ENCODE measurements around the gene CLEC12A.
"Not testable (repeated sequence)": the region's sequence is repeated elsewhere in the genome, so short reads cannot be mapped to it uniquely, and the experiment has no call there.

The CLEC12A gene

GRCh38 chr12:9957834-9958233, 13.4 kb upstream of the CLEC12A start:
- in situ Hi-C loops (cut with HindIII; ENCODE audit: low sequenced_read_pairs) = no loop called here
- DNase-seq (ENCODE audit: low read depth) = no peak
- TF ChIP-seq CTCF (IDR thresholded peaks at IDR 0.05; ENCODE audit: low read depth, low read length, missing control alignments) = no peak
- no peak overlapping the region for H3K4me3 ChIP-seq (ENCODE audit: low read depth, low read length)

GRCh38 chr12:9960590-9960989, 10.6 kb upstream of the CLEC12A start:
- TF ChIP-seq CTCF (IDR thresholded peaks at IDR 0.05; ENCODE audit: low read depth, low read length, missing control alignments) = no peak
- no peak overlapping the region for H3K4me3 ChIP-seq (ENCODE audit: low read depth, low read length)
- in situ Hi-C loops (cut with HindIII; ENCODE audit: low sequenced_read_pairs) = no loop called here
- no peak for DNase-seq (ENCODE audit: low read depth)

DNA sequence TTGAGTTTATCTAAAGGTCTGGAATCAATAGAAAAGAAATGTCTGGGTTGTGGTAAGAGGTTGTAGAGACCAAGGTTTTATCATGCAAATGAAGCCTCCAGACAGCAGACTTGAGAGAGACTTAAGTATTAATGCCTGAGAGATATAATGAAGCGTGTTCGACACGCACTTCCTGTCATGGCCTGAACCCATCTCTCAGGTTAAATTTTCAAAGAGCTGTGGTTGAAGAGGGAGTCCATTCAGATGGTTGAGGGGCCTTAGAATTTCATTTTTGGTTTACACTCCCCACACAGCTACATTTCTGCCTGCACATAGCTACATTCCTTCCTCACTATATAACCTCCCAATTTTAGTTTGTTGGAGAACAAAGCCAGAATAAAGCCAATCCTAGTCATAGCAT, 10.1 kb upstream of the CLEC12A start:
- no peak for DNase-seq (ENCODE audit: low read depth)
- no peak for TF ChIP-seq CTCF (IDR thresholded peaks at IDR 0.05; ENCODE audit: low read depth, low read length, missing control alignments)
- H3K4me3 ChIP-seq (ENCODE audit: low read depth, low read length) = no peak overlapping the region
- in situ Hi-C loops (cut with HindIII; ENCODE audit: low sequenced_read_pairs) = no loop called here

GRCh38 chr12:9961901-9962300, 9.3 kb upstream of the CLEC12A start:
- TF ChIP-seq CTCF (IDR thresholded peaks at IDR 0.05; ENCODE audit: low read depth, low read length, missing control alignments) = no peak
- H3K4me3 ChIP-seq (ENCODE audit: low read depth, low read length) = no peak overlapping the region
- in situ Hi-C loops (cut with HindIII; ENCODE audit: low sequenced_read_pairs) = no loop called here
- DNase-seq (ENCODE audit: low read depth) = no peak

DNA sequence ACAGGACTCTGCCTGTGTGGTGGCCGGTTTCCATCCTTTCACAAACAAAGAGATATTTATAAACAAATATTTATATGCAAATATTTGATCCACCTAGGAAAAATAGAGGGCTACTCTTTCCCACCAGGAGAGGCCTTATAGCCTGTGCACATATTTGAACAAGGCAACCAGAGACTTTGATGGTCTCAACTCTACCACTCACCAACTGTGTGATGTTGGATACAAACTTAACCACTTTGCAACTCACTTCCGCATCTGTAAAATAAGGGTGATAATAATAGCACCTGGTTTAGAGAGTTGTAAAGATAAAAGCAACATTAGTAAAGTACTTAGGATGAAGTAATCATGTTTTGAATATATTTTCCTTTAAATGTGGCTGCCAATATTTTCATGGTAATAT, 1.5 kb upstream of the CLEC12A start:
- no peak overlapping the region for H3K4me3 ChIP-seq (ENCODE audit: low read depth, low read length)
- in situ Hi-C loops (cut with HindIII; ENCODE audit: low sequenced_read_pairs) = no loop called here
- DNase-seq (ENCODE audit: low read depth) = no peak
- no peak for TF ChIP-seq CTCF (IDR thresholded peaks at IDR 0.05; ENCODE audit: low read depth, low read length, missing control alignments)

DNA sequence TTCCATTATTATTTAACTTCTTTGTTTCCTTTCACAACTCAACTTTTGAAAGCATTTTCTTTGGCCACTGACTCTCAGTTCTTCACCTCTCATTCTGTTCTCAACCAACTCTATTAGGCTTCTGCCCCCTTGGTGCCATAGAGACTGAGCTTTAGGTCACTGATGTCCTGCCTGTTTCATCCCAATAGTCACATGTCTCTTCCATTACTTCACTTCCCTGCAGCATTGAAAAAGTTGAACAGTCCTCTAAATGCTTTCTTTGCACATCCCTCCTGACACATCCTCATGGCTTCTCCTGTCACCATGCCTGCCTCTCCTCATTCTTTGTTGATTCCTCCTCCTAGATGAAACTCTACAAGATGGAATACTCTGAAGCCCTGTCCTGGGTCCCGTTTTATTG, 2.7 kb downstream of the CLEC12A start:
- H3K4me3 ChIP-seq (ENCODE audit: low read depth, low read length) = no peak overlapping the region
- no peak for DNase-seq (ENCODE audit: low read depth)
- TF ChIP-seq CTCF (IDR thresholded peaks at IDR 0.05; ENCODE audit: low read depth, low read length, missing control alignments) = no peak
- in situ Hi-C loops (cut with HindIII; ENCODE audit: low sequenced_read_pairs) = no loop called here

- DNase-seq (ENCODE audit: low read depth); H3K4me3 ChIP-seq (ENCODE audit: low read depth, low read length); in situ Hi-C loops (cut with HindIII; ENCODE audit: low sequenced_read_pairs): not testable (repeated sequence)
Observed at GRCh38 chr12:9974731-9975130, 3.5 kb downstream of the CLEC12A start.
